Spleen (tissue), 11 donors: ENCODE measurements around the gene CANX. TPM values are rescaled to one million over a fixed set of nuclear protein-coding genes. Genes with fewer than 3 reads are reported as not detected.

Experiments
- DNase-seq: peaks from one replicate; pipeline ENCODE4 v3.0.0-alpha.2; 2020
- H3K27ac ChIP-seq, 8 donors: fragments of 200-600 bp; sonication (generic) in 7 of 8; 1 replicate in 4 of 8; 2 replicates in 4 of 8; pipeline versions ENCODE4 v1.5.0 to v1.8.0; 2016 to 2021; ENCODE audit warnings: inconsistent platforms in 4 of 8, mild to moderate bottlenecking in 4 of 8, moderate library complexity in 1 of 8
- H3K27me3 ChIP-seq, 7 donors: fragments of 200-600 bp; sonication (generic) in 6 of 7; replicated peaks in 1 of 7; 1 replicate in 4 of 7; 2 replicates in 3 of 7; pipeline versions ENCODE4 v1.5.0 to v1.8.0; 2016 to 2021; ENCODE audit warnings: inconsistent platforms in 3 of 7, mild to moderate bottlenecking in 1 of 7
- H3K36me3 ChIP-seq, 6 donors: fragments of 200-600 bp; sonication (generic) in 5 of 6; 1 replicate in 4 of 6; 2 replicates in 2 of 6; pipeline versions ENCODE4 v1.5.0 to v1.8.0; 2016 to 2021; ENCODE audit warnings: inconsistent platforms in 2 of 6
- H3K4me1 ChIP-seq, 6 donors: fragments of 200-600 bp; sonication (generic) in 5 of 6; 1 replicate in 3 of 6; 2 replicates in 3 of 6; pipeline versions ENCODE4 v1.5.0 to v1.8.0; 2016 to 2021; ENCODE audit warnings: inconsistent platforms in 3 of 6
- H3K4me3 ChIP-seq, 8 donors: fragments of 200-600 bp; sonication (generic) in 7 of 8; 1 replicate in 4 of 8; 2 replicates in 4 of 8; pipeline versions ENCODE4 v1.5.0 to v1.8.0; 2016 to 2021; ENCODE audit warnings: inconsistent platforms in 4 of 8, mild to moderate bottlenecking in 4 of 8, moderate library complexity in 2 of 8
- H3K9me3 ChIP-seq, 8 donors: fragments of 200-600 bp; sonication (generic) in 7 of 8; 1 replicate in 4 of 8; 2 replicates in 4 of 8; pipeline versions ENCODE4 v1.5.0 to v1.8.0; 2016 to 2021; ENCODE audit warnings: inconsistent platforms in 4 of 8
- CTCF ChIP-seq, 11 experiments: fragments of 200-600 bp in 7 of 11; fragments of 450-650 bp in 4 of 11; sonication (generic) in 4 of 11; IDR thresholded peaks in 8 of 11; conservative IDR thresholded peaks in 3 of 11; 1 replicate in 7 of 11; 2 replicates in 4 of 11; pipeline versions ENCODE4 v1.4.0 to v1.8.0; 2016 to 2021; ENCODE audit warnings: antibody characterized with exemption in 11 of 11, inconsistent platforms in 4 of 11, mild to moderate bottlenecking in 1 of 11
- POLR2A ChIP-seq, 3 donors: fragments of 450-650 bp; IDR thresholded peaks; one replicate each; pipeline ENCODE4 v1.5.1; 2017; ENCODE audit warnings: antibody characterized with exemption in 3 of 3, mild to moderate bottlenecking in 1 of 3
- POLR2AphosphoS5 ChIP-seq, 3 donors: sonication (generic); formaldehyde crosslinking; IDR thresholded peaks; one replicate each; pipeline ENCODE4 v1.5.1; 2017; ENCODE audit warnings: antibody characterized with exemption in 3 of 3
- WGBS, 5 donors: extraction: QIAGEN DNeasy Blood & Tissue Kit in 3 of 5; methylation state at CpG; one replicate each; pipeline versions ENCODE4 v1.1.5 to v1.1.7; 2013 to 2018; 5-methylcytosine and 5-hydroxymethylcytosine counted together
- intact Hi-C: fragments of 100-400 bp; cut with DNase I; formaldehyde crosslinking; loops from one replicate; pipeline ENCODE4 v1.15.0; 2023; ENCODE audit warnings: low total_unique reads
- polyA plus RNA-seq, 3 donors: library from polyadenylated mRNA; stranded (reverse); fragments of 200-250 nt; gene quantifications; one replicate each; pipeline ENCODE4 v1.2.1, GENCODE V29; 2013
- total RNA-seq, 7 donors: library from RNA; depleted of rRNA in 3 of 7; stranded (reverse); fragments of >200 nt in 3 of 7; fragmentation: NEBNext Ultra II Directional in 4 of 7; extraction: Animal tissue kit (Norgen Biotek cat#: 25700) in 4 of 7; gene quantifications; one replicate each; pipeline versions ENCODE4 v1.1.0 to v1.2.1, GENCODE V29; 2016 to 2021
- donor health status: healthy with polysubstance abuse.
- donor health status: DM: no; HTN: no; CAD: no; lungs with moderate emphysema.
- donor health status: DM: no; HTN: no; CAD: no.
- donor health status: Bipolar disorder and iron deficiency.
- donor health status: healthy.
- donor health status: DM: no; HTN: no; CAD: no.
- donor health status: DM: yes; HTN: yes; CAD: no.

The CANX gene
- total and polyA plus RNA-seq, 10 donors: 36.5 to 470 (median 282) TPM

- H3K9me3 ChIP-seq: no peaks in the 10 kb centered on the region
- WGBS, 5 donors: 54 to 88% (median 67%) methylated on average over 8 of the region's 8 CpGs
- peaks cover 15 to 99% (median 77%) of the 10 kb centered on the region in 6 donors for H3K4me1 ChIP-seq
- H3K27ac ChIP-seq: peak overlapping the region in 3 of 8 donors; percentile 67 to 68 (median 68)
- H3K4me3 ChIP-seq: no peak overlapping the region
- TF ChIP-seq CTCF (IDR thresholded peaks at IDR 0.05 in 8 of 11, conservative IDR thresholded peaks at IDR 0.05 in 3 of 11) (no peak), POLR2AphosphoS5 (IDR thresholded peaks at IDR 0.05) (no peak), POLR2A (IDR thresholded peaks at IDR 0.05) (no peak)
- no peaks in the 10 kb centered on the region for H3K36me3 ChIP-seq
- intact Hi-C loops: no loop called here
- DNase-seq: no peak
- H3K27me3 ChIP-seq: no peaks in the 10 kb centered on the region
These were observed 60.2 kb downstream of the CANX start for GRCh38 chr5:179758955-179759354.

GRCh38 chr5:179759581-179760551 lies 61.1 kb downstream of the CANX start:
- WGBS, 5 donors: 65 to 82% (median 72%) methylated on average over 9 of the region's 9 CpGs
- Histone ChIP-seq H3K27me3 (no peaks in the 10 kb centered on the region), H3K27ac (peak overlapping the region in 5 of 8 donors; percentile 26 to 68 (median 67)), H3K4me1 (peaks cover 15 to 99% (median 70%) of the 10 kb centered on the region in 6 donors), H3K9me3 (no peaks in the 10 kb centered on the region), H3K36me3 (no peaks in the 10 kb centered on the region), H3K4me3 (no peak overlapping the region)
- intact Hi-C loops: no loop called here
- TF ChIP-seq CTCF (IDR thresholded peaks at IDR 0.05 in 8 of 11, conservative IDR thresholded peaks at IDR 0.05 in 3 of 11) (no peak), POLR2AphosphoS5 (IDR thresholded peaks at IDR 0.05) (no peak), POLR2A (IDR thresholded peaks at IDR 0.05) (no peak)
- DNase-seq: peak; percentile 28

GRCh38 chr5:179762079-179762780 lies 63.5 kb downstream of the CANX start:
- Histone ChIP-seq H3K27ac (peak overlapping the region in 6 of 8 donors; percentile 24 to 73 (median 44)), H3K27me3 (no peaks in the 10 kb centered on the region), H3K4me3 (no peak overlapping the region), H3K36me3 (peaks cover 0 to 24% (median 21%) of the 10 kb centered on the region in 6 donors), H3K9me3 (no peaks in the 10 kb centered on the region), H3K4me1 (peaks cover 15 to 99% (median 74%) of the 10 kb centered on the region in 6 donors)
- intact Hi-C loops: no loop called here
- peak; percentile 29 to 39 (median 34) for TF ChIP-seq POLR2AphosphoS5 (IDR thresholded peaks at IDR 0.05)
- no peak for TF ChIP-seq CTCF (IDR thresholded peaks at IDR 0.05 in 8 of 11, conservative IDR thresholded peaks at IDR 0.05 in 3 of 11)
- no peak for DNase-seq
- WGBS, 5 donors: 35 to 54% (median 41%) methylated on average over 9 to 10 of the region's 10 CpGs
